ENCODE results near the gene DUSP12. TPM values are rescaled to one million over a fixed set of nuclear protein-coding genes. Genes with fewer than 3 reads are reported as not detected.

Gene DUSP12
- total and polyA plus RNA-seq, 2 donors (not counting 3 experiments of a cell fraction or from before 2014, with no cell fraction given), result 26.8 to 31.6 TPM

DNA sequence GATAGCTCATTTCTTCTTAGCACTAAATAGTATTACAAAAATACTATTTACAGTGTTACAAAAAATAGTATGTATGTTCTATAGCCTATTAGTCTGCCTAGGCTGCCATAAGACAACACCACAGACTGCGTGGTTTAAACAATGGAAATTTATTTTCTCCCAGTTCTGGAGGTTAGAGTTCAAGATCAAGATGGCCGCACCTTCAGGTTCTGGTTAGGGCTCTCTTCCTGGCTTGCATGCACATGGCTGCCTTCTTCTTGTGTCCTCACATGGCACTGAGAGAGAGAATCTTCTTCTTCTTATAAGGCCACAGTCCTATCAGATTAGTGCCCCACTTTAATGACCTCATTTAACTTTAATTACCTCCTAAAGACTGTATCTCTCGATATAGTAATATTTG is 20.7 kb downstream of the DUSP12 start:
- POLR2A ChIA-PET, result no interaction called here
- dilution Hi-C loops (cut with MboI; ENCODE audit: extremely low pct_ligation_motif_present, low sequenced_read_pairs), result no loop called here

More for the DNA sequence above, 20.7 kb downstream of the DUSP12 start:
- H3K4me2 ChIP-seq (ENCODE audit: insufficient read depth, low read length), result no peak overlapping the region
- CTCF ChIA-PET, result interaction anchor here (1.2 to 1.9 kb wide), 2 partner anchors 22 to 267 kb away, joined by 5 to 6 read pairs; no protein-coding TSS in a partner anchor
- BruUV-seq (replicated peaks), result no TSS peak
- peaks cover 49% of the 10 kb centered on the region for H3K4me1 ChIP-seq (ENCODE audit: control insufficient read depth, extremely low read depth, insufficient read depth, low read length)
- H3K9me3 ChIP-seq (replicated peaks; ENCODE audit: control insufficient read depth, insufficient read depth, low read length), result no peaks in the 10 kb centered on the region
- DNase-seq (ENCODE audit: low read depth, low spot score) (no peak), FAIRE-seq (no peak)
- peaks cover 89% of the 10 kb centered on the region for H3K79me2 ChIP-seq (ENCODE audit: control insufficient read depth, insufficient read depth, low read length)
- intact Hi-C loops (cut with micrococcal nuclease), result no loop called here
- H3K27ac ChIP-seq (ENCODE audit: insufficient read depth, low read depth, low read length), result no peak overlapping the region
- no peak overlapping the region for H3K9ac ChIP-seq (replicated peaks; ENCODE audit: extremely low read depth, insufficient read depth, low read length)
- H2AFZ ChIP-seq (ENCODE audit: low read depth, low read length), result no peak overlapping the region
- no peaks in the 10 kb centered on the region for H3K9me1 ChIP-seq (replicated peaks; ENCODE audit: control insufficient read depth, extremely low read depth, insufficient read depth, low read length)
- H4K20me1 ChIP-seq (replicated peaks; ENCODE audit: control insufficient read depth, extremely low read depth, insufficient read depth, low read length), result peaks cover 1% of the 10 kb centered on the region
- no peaks in the 10 kb centered on the region for H3K27me3 ChIP-seq (ENCODE audit: control insufficient read depth in 2 of 2, insufficient read depth in 2 of 2, low read length in 2 of 2)
- TF ChIP-seq POLR2A (IDR thresholded peaks at IDR 0.05; ENCODE audit: low read depth, low read length) (no peak), EZH2 (IDR thresholded peaks at IDR 0.05; ENCODE audit: borderline replicate concordance, low read depth, low read length, severe bottlenecking) (no peak), FOS (IDR thresholded peaks at IDR 0.05; ENCODE audit: borderline replicate concordance, insufficient read depth, low read length) (no peak), JUN (IDR thresholded peaks at IDR 0.05; ENCODE audit: borderline replicate concordance, insufficient read depth, insufficient read length, low read depth) (no peak), MYC (IDR thresholded peaks at IDR 0.05; ENCODE audit: low read depth, low read length) (no peak), POLR2AphosphoS5 (IDR thresholded peaks at IDR 0.05; ENCODE audit: insufficient read depth, low read depth, low read length) (no peak), GATA2 (IDR thresholded peaks at IDR 0.05; ENCODE audit: insufficient read depth, insufficient read length, low read depth, low read length) (no peak)
- TF ChIP-seq, protein P1, sequence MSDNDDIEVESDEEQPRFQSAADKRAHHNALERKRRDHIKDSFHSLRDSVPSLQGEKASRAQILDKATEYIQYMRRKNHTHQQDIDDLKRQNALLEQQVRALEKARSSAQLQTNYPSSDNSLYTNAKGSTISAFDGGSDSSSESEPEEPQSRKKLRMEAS (IDR thresholded peaks at IDR 0.05; ENCODE audit: insufficient read depth, insufficient read length), result no peak
- TF ChIP-seq, protein P2, sequence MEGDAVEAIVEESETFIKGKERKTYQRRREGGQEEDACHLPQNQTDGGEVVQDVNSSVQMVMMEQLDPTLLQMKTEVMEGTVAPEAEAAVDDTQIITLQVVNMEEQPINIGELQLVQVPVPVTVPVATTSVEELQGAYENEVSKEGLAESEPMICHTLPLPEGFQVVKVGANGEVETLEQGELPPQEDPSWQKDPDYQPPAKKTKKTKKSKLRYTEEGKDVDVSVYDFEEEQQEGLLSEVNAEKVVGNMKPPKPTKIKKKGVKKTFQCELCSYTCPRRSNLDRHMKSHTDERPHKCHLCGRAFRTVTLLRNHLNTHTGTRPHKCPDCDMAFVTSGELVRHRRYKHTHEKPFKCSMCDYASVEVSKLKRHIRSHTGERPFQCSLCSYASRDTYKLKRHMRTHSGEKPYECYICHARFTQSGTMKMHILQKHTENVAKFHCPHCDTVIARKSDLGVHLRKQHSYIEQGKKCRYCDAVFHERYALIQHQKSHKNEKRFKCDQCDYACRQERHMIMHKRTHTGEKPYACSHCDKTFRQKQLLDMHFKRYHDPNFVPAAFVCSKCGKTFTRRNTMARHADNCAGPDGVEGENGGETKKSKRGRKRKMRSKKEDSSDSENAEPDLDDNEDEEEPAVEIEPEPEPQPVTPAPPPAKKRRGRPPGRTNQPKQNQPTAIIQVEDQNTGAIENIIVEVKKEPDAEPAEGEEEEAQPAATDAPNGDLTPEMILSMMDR (IDR thresholded peaks at IDR 0.05; ENCODE audit: extremely low read depth in 1 of 2, insufficient read depth in 1 of 2, low read depth in 1 of 2, low read length in 2 of 2), result no peak
- H3K36me3 ChIP-seq (ENCODE audit: control insufficient read depth in 2 of 2, extremely low read depth in 1 of 2, insufficient read depth in 2 of 2, low read length in 2 of 2), result no peaks in the 10 kb centered on the region
- no peak overlapping the region for H3K4me3 ChIP-seq (replicated peaks in 1 of 3; ENCODE audit: insufficient read depth in 1 of 3, low read depth in 1 of 3, low read length in 3 of 3)

Data from endothelial cell of umbilical vein (primary cell).